G401.6 (cell line): Measurements from ENCODE around the gene CEP43.

Experiments used
- FAIRE-seq: peaks from 2 replicates; lab custom pipeline; 2012; peaks lifted over from hg19 to GRCh38; lab: Jason Lieb, UNC

Gene CEP43, protein sequence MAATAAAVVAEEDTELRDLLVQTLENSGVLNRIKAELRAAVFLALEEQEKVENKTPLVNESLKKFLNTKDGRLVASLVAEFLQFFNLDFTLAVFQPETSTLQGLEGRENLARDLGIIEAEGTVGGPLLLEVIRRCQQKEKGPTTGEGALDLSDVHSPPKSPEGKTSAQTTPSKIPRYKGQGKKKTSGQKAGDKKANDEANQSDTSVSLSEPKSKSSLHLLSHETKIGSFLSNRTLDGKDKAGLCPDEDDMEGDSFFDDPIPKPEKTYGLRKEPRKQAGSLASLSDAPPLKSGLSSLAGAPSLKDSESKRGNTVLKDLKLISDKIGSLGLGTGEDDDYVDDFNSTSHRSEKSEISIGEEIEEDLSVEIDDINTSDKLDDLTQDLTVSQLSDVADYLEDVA

DNA sequence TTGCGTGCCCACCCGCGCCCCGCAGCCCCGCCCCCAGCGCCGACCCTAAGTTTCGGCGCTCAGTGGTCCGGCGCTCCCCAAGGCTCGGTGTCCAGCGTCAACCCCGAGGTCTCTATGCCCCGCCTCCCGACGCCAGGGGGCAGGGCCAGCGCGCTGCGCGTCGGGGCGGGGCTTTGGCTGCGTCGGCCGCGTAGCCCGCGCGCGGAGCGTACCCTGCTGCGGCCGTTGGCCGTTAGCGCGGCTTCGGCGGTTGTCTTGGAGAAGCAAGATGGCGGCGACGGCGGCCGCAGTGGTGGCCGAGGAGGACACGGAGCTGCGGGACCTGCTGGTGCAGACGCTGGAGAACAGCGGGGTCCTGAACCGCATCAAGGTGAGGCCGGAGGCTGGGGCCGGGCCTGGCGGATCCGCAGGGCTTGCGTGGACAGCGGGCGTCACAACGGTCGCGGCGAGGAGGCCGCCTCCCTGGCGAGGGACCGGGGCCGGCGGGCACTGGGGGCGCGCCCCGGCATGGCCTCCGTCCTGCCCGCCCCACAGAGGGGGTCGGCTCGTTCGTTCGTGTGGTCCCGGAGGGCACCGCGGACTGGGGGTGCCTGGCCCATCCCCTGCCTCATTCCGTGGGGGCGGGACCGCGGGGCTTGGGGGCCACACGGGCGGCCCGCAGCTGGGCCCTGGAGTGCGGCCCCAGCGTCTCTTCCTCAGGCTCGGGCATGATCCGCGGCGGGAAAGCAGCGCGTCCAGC is at the start of gene CEP43:
CEP43 (plus strand) TSS at position 253 of the 739 bp plus-strand sequence; CDS start at position 269, 16 bp downstream.
- no peak for FAIRE-seq

DNA sequence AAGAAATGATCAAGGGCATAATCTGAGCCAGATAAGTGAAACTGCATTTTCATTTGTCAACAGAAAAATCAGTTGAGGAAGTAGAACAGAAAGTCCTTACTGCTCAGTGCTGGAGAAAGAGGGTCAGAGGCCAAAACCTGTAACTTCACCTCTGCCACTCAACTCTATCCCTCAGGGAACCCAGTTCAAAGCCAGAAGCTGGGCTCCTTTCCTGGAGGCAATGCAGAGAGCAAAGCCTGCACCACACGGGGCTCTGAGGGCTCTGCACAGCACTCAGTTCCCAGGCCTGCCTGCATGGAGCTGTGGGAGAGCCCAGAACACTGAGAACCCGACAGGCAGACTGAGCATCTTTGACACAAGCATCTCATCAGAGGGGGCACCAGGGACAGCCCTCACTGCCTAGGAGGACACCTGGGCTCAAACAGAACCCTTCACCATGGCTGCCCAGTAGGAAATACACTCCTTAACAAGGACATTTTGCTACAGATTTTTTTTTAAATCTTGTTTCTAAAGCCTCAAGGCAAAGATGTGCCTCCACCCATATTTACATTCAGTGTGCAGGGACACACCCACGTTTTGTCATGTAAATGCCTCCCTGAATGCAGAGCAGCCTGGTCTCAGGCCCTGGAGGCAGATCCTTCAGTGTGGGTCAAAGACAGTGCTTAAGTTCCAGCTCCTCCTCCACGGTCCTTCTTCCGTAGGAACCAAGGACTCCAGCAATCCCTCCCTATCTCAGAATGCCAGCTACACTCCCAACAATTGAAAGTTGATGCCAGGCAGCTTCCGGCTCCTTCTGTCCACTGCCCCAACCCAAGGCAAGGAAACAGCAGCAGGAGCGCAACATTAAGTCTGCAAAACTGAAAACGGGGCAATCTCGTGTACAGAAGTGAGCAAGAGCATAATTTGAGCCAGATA is 49.4 kb upstream of the CEP43 start:
- no peak for FAIRE-seq

DNA sequence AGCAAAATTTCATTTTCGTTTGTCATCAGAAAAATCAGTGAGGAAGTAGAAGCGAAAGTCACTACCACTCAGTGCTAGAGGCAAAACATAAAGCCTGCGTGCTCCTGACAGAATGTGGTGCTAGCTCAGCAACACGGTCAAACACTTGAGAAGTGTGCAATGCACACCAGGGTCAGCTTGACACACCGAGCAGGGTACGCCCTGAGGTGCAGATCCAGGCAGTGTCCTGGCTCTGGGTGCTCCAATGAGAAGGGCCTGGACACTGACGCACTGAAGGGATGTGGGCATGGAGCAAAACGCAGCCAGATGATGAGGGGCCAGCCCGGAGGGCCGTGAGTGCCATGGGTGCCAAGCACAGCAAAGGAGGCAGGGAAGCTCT is 48.8 kb upstream of the CEP43 start:
- FAIRE-seq = no peak

DNA sequence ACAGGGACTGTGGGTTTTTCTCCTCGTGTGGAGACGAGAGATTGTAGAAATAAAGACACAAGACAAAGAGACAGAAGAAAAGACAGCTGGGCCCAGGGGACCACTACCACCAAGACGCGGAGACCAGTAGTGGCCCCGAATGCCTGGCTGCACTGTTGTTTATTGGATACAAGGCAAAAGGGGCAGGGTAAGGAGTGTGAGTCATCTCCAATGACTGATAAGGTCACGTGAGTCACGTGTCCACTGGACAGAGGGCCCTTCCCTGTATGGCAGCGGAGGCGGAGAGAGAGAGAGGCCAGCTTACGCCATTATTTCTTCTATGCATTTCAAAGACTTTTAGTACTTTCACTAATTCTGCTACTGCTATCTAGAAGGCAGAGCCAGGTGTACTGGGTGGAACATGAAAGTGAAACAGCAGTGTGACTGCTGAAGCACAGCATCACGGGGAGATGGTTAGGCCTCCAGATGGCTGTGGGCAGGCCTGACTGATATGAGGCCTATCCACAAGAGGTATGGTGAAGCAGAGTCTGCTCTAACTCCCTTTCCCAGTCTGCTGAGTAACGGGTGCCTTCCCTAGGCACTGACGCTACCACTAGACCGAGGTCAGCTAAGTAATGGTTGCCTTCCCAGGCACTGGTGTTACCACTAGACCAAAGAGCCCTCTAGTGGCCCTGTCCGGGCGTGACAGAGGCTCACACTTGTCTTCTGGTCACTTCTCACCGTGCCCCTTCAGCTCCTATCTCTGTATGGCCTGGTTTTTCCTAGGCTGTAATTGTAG is 48.1 kb upstream of the CEP43 start:
- FAIRE-seq = peak; percentile 58

DNA sequence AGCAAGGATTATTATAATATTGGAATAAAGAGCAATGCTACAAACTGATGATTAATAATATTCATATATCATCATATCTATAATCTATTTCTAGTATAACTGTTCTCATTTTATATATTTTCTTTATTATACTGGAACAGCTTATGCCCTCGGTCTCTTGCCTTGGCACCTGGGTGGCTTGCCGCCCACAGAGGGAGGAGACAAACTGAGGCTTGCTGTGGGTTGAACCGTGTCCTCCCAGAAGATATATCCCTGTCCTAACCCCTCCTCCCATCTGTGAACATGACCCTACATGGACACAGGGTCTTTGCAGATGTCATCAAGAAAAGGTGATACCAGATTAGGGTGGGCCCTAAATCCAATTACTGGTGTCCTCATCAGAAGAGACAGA is 47.5 kb upstream of the CEP43 start:
- FAIRE-seq = no peak

DNA sequence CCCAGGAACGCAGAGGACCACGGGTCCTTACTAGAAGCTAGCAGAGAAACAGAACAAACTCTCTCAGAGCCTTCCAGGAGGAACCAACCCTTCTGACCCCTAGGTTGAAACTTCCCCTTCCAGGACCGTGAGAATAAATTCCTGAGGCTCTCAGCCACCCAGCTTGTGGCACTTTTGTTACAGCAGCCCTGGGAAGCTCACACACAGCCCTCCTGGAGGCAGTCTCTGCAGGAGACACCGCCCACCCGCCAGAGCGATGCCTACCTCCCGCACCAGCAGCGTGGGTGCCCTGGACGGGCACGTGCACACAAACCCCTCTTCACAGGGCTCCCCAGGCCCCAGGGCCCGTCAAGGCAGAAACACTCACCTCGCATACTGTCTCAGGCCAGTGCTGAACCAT is 47.1 kb upstream of the CEP43 start:
- FAIRE-seq = no peak

DNA sequence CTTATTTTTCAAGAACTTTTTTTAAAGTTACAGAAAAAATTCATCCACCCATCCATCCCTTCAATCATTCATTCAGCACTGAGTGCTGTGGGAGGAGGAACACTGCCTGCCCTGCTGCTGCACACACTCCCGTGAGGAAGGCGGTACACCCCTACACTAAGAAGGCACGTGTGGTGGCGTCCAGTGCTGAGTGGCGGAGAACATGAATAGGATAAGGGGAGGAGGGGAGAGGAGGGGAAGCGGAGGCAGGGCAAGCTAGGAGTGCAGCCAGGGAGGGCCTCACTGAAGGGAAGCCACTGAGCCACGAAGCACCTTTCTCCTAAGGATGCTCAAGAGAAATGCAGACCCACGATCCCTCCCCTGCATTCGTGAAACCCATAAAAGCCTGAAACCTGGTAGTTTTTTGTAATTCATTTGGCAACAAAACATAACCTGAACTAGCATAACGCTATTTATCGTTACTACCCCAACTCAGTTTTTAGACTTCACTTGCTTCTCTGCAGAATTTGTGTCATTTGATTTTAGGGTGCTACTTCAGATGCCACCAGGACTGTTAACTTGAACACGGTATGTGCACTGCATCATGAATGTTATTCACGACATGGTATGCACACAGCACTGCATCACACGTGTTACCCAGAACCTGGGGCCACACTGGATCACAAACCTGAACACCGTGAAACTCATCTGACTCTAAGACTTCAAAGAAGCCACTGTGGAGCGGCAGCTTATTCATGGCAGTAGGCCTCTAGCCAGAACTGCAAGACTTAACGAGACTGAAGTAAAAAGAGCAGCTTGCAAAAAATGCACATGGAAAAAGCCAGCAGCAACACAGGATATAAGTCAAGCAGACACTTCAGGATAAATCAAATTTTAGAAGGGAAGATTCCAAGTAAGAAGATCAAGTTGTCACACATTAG is 46.4 kb upstream of the CEP43 start:
- no peak for FAIRE-seq

DNA sequence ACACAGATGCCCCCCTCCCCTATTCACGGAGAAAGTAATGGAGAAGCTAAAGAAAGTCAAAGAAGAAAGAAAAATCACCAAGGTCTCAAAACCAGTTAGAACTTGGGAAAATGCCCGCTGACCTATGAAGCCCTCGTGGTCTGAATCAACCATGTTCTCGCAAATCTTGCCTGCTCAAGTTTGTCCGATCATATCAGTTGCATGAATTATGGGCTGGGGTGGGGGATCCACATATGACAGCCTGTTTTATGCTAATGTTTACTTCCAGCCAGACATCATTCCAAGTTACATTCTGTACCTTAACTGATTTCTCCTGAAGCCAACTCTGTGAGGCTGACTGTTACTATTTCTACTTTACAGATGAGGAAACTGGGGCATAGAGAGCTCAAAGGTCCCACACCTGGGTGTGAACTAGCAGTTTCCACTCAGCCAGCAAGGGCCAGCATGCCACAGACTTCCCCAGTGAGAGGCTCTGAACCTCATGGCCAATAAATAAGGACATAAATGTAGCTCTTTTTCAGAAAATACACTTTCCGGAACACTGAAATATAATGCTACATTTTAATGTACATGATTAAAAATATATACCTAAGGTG is 45.0 kb upstream of the CEP43 start:
- FAIRE-seq = no peak

DNA sequence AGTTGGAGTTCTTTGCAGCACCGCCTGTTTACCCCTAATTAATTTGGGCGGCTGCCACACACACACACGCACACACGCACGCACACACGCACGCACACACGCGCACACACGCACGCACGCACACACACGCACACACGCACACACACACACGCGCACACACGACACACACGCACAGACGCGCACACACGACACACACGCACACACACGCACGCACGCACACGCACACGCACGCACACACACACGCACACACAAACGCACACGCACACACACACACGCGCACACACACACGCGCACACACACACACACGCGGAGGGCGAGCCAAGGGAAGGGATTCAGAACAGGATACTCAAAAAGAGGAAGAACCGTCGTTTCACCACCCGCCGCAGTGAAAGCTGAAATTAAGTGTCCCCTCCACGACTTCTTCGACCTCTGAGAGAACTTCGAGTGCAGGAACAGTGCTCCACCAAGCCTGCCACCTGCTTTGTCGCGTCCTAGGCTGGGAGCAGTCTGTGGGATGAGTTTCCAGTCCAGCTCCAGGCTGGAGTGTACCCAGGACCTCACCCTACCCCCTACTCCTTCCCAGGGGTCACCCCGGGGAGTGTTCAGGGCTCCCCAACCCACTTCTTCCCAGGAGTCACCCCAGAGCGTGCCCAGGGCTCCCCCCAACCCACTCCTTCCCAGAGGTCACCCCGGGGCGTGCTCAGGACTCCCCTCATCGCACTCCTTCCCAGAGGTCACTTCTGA is 43.9 kb upstream of the CEP43 start:
- no peak for FAIRE-seq

DNA sequence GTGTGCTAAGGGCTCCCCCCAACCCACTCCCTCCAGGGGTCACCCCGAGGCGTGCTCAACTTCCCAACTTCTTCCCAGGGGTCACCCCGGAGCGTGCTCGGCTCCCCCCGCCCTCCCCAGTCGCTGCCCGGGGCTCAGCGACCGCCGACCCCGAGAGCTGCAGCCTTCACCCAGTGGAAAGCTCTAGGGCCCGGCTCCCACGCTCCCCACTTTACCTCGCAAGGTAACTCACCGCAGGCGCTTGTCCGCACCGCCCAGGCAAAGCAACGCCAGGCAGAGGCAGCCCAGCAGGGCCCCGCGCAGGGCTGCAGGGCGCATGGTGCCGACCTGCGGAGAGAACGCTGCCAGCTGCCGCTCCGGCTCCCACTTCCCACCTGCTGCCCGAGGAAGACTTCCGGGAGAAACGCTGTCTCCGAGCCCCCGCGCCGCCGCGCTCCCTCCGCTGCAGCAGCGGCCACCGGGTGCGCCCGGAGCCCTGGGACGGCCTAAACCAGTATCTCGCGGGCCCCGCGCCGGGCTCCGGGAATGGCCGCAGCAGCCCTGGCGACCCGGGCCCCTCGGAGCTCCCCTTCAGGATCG is 43.2 kb upstream of the CEP43 start:
- FAIRE-seq = no peak

DNA sequence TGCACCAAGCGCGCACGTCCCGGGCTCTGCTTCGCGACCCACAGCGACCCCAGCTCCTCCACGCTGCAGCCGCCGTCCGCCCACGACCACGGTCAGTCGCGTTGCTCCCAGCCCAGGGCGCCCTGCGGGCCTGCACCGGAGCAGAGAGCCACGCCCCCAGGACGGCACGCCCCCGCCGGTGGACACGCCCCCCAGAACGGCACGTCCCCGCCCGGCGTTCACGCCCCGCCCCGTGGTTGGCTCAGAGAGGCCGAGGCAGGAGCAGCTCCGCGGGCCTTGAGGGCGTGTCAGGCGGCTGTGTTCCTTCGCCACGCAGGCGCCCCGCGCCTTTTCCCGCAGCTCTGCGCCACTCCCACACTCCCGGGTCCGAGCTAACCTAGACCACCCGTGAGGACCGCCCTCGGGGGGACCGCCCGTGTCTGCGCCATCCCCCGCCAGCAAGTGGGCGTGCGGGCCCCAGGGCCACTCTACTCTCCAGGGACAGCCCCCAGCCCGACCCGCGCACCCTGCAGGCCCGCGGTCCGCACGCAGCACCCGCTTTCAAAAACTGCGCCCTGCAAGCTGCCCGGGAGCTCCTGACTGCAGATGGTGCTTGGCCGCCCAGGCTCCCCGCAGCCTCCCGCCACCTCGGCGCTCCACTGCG is 42.6 kb upstream of the CEP43 start, which contains the start of gene RNASET2:
RNASET2 (minus strand) TSS at position 107 of the 643 bp plus-strand sequence. CDS start 368 bp downstream, outside the sequence.
- FAIRE-seq = no peak

DNA sequence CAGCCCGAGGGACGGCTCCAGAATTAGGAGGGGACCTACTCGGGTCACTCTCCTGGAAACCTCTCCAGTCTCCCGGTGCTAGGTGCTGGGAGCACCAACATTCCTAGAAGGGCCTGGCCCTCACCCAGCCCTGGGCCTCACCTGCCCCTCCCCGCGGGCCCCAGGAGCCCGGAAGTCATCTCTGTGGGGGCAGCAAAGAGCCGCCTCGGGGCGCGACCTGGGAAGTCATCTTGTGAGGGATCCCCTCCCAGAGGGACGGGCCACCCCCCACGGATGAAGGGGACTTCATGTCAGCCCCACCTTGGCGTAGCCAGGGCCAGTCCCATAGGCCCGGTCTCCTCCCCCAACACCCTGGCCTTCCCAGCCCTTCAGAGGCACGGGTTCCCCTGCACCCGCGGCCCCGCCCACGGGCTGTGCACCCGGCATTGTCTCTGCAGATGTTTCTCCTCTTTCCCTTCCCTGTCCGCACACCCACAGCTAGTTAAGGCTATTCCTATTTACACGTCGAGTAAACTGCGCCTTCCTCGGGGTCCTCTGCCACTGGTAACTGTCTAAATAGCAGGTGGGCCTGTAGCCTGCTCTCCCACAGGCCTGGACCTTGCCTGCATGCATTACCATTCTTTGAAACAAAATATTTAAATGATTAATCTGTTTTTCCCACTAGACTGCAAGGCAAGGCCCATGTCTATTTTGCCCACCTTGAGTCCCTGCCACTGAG is 42.0 kb upstream of the CEP43 start:
- FAIRE-seq = no peak

DNA sequence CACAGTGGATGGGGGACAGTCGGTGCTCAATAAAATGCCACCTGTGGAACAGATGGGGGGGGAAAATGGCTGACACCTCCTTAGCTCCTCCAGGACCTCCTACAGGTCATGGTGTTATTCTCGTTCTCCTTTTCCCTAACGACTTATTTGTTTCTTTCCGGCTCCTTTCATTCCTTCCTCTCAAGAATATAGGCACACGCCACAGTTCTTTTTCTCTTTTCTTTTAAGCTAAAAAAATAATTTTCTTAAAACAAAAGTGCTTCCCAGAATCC is 41.5 kb upstream of the CEP43 start:
- no peak for FAIRE-seq

DNA sequence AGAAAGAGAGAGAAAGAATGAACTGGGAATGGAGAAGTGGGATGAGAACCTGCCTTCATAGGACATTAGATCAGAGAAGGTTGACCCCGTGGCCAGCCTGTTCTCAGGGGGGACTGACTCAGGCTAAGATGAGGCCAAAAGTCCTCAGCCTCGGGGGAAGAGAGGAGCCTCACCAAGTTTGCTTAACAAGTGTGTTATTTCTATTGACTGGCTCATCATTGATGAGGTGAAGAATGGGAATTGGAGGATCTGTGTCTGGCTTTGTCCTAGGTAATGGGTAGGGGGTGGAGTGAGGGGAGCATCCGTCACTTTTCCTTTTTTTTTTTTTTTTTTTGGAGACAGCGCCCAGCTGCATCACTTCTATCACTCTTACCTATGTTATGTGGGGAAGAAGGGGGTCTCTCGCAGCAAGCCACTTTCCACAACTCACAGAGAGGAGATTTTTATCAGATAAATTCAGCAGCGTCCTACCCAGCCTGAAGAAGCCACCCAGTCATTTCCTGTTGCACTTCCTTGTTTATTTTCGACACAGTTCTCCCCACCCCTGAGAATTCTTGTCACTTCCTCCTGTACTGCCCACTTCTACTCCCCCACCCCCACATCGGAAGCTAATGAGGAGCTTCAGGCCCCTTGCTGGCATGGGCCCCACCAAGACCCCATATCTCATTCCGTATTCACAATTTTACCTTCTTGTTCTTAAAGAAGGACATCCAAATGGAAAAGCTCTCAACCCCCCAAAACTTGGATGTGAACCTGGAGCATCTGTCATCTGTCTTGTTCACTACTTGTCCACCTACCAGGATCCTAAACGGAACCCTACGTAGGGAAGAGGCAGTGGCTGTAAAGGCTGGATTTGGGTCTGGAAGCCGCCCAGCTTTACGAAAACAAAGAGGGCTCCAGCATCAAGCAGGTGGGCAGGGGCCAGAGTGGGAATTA is 40.0 kb upstream of the CEP43 start:
- FAIRE-seq = no peak

DNA sequence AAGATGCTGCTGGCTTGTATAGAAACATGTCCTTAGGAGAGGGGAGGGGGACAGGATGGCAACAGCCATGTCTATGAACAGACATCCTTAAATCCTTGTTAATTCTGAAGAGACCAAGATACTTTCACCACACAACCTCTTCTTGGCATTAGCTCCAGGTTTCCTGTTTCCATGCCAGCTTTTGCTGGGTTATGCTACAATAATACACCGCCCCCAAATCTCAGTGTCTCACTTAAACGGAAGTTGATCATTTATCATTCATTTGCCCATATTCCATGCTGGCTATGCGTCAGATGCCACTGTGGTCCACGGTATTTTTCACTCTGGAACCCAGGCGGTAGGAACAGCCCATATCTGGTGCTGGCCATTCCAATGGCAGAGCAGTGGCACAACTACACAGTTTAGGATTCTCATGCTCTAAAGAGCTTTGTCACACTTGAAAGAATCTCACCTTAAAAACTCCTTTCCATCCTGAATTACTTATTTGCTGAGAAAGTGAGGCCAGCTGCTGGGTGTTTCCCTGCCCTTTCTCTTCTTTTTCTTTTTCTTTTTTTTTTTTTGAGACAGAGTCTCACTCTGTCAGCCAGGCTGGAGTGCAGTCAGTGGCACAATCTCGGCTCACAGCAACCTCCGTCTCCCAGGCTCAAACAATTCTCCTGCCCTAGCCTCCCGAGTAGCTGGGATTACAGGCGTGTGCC is 39.1 kb upstream of the CEP43 start:
- no peak for FAIRE-seq

DNA sequence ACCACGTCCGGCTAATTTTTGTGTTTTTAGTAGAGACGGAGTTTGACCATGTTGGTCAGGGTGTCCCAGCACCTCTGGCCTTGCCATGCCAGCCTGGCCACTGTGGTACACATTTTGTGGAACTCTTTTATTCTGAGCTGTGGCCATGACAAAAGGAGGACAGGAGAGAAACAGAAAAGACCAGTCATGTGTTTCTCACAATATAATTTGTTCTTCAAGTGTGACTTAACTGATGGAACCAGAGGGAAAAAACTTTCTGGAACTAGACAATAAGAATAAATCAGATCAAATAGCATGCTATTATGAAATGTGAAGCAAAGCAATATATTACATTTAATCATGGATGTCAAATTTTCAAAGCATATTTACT is 38.6 kb upstream of the CEP43 start:
- no peak for FAIRE-seq

DNA sequence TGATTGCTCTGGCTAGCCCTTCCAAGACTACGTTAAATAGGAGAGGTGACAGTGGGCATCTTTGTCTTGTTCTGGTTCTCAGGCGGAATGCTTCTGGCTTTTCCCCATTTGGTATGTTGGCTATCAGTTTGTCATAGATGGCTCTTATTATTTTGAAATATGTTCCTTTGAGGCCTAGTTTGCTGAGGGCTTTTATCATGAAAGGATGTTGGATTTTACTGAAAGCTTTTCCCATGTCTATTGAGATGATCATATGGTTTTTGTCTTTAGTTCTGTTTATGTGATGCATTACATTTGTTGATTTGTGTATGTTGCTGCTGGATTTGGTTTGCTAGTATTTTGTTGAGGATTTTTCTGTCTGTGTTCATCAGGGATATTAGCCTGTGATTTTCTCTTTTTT is 32.9 kb upstream of the CEP43 start:
- FAIRE-seq = no peak
